GM19397 (cell line): ENCODE data around the gene LBP.
"Not testable (repeated sequence)": the region's sequence is repeated elsewhere in the genome, so short reads cannot be mapped to it uniquely, and the experiment has no call there.

Experiments used
- ATAC-seq: cut with Tn5 transposase; IDR thresholded peaks from one replicate; pipeline ENCODE4 v1.9.1; 2021; ENCODE audit warnings: mild to moderate bottlenecking, moderate library complexity; ENCODE audit not compliant: unreplicated experiment

Gene LBP

DNA sequence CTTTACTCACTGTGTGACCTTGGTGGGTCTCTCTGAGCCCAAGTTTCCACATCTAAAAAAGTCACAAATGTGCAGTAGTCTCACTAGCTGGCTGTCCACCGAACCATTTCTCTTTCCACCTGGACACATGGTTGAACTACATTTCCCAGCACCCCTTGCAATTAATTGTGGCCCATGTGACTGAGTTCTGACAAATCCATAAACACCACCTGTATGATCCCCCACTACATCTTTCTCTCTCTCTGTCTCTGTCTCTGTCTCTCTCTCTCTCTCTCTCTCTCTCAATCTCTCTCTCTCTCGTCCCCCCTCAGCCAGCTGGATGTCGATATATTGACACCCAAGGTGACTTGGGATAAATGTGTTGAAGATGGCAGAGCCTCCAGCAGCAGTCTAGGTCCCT is 46.1 kb downstream of the LBP start:
- ATAC-seq = no peak

GRCh38 chr20:38393259-38393658 is 47.0 kb downstream of the LBP start:
- no peak for ATAC-seq

GRCh38 chr20:38395165-38395564 is 48.9 kb downstream of the LBP start:
- no peak for ATAC-seq

DNA sequence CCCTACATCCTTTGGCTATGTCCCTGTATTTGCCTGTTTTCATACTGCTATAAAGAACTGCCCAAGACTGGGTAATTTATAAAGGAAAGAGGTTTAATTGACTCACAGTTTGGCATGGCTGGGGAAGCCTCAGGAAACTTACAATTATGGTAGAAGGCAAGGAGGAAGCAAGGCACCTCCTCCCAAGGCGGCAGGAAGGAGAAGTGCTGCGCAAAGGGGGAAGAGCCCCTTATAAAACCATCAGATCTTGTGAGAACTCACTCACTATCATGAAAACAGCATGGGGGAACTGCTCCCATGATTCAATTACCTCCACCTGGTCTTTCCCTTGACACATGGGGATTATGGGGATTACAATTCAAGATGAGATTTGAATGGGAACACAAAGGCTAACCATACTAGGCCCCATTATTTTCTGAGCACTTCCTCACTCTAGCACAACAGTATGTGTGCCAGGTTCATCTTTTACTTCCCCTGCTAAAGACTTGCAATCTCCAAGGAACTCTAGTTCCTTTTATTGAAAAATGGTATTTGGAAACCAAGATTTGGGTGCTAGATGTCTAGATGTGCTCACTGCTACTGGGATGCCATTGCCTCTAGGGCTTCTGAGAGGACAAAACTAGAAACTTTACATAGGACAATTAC is 49.6 kb downstream of the LBP start:
- ATAC-seq = not testable (repeated sequence)

- no peak for ATAC-seq
These were observed 55.8 kb downstream of the LBP start for GRCh38 chr20:38402089-38402488.

DNA sequence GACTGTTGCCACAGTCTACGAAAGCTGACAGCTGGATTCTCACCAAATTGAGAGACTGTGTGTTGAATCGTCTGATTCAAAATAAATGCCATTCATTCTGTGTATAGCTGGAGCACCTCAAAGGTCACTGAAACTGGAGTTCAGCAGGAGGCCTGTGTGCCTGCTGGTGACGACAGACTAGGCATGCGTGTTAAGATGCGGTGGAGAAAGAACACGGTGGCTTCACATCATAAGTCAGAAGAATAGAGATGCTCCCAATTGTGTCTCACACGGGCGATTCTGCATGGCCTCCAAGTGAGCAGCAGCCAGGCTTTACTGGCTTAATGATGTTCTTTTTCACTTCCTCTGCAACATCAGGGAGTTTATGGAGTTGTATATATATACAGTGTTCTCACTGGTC is 56.5 kb downstream of the LBP start:
- ATAC-seq = no peak

GRCh38 chr20:38404016-38404415 is 57.7 kb downstream of the LBP start:
- no peak for ATAC-seq

- no peak for ATAC-seq
These were observed 58.9 kb downstream of the LBP start for GRCh38 chr20:38405132-38405531.

DNA sequence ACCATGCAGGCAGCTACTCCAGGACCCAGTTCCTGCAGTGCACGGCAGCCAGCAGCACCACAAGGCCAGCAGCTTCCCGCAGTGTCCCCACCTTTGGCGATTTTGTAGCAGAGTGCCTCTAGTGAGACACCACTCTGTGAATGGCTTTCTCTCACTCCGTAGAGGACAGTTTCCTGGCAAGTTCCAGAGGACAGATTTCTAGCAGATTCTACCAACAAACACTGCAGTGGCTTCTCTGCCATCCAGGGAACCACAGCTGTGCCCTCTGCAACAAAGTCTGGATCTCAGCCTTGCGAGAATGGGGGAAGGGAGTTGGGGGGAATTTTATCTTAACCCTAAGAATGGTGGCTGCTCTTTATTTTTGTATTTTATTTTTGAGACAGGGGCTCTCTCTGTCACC is 60.2 kb downstream of the LBP start:
- no peak for ATAC-seq

DNA sequence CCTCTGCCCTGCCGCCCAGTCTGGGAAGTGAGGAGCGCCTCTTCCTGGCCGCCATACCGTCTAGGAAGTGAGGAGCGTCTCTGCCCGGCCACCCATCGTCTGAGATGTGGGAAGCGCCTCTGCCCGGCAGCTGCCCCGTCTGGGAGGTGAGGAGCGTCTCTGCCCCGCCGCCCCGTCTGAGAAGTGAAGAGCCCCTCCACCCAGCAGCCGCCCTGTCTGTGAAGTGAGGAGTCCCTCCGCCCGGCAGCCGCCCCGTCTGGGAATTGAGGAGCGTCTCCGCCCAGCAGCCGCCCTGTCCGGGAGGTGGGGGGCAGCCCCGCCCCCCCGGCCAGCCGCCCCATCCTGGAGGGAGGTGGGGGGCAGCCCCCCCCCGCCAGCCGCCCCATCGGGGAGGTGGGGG is 61.0 kb downstream of the LBP start:
- no peak for ATAC-seq

- ATAC-seq = not testable (repeated sequence)
These were observed 61.5 kb downstream of the LBP start for GRCh38 chr20:38407822-38408221.

GRCh38 chr20:38412877-38413577 is 66.7 kb downstream of the LBP start:
- no peak for ATAC-seq

DNA sequence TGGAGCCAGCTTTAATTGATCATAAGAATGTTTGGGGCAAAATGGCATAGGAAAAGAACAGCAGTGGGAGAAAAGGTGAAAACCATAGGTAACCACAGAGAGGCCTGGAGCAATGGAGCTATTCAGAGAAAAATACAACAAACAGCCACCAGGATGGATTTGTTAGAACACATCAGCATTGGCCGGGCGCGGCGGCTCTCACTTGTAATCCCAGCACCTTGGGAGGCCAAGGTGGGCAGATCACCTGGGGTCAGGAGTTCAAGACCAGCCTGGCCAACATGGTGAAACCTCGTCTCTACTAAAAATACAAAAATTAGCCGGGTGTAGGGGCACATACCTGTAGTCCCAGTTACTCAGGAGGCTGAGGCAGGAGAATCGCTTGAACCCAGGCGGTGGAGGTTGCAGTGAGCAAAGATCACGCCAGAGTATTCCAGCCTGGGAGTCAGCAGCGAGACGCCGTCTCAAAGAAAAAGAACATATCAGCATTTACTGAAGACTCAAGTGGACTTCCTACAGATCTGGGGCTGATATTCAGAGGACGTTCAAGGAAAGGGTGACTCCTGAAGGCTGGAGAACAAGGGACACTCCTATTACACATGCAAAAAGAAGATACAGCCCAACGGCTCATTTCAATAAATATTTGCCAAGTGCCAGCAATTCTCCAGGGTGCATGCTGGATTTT is 68.6 kb downstream of the LBP start:
- ATAC-seq = no peak

- ATAC-seq = no peak
These were observed 72.4 kb downstream of the LBP start for GRCh38 chr20:38418509-38419204.

GRCh38 chr20:38420388-38421085 is 74.3 kb downstream of the LBP start:
- ATAC-seq = no peak

GRCh38 chr20:38421915-38422314 is 75.6 kb downstream of the LBP start:
- no peak for ATAC-seq

DNA sequence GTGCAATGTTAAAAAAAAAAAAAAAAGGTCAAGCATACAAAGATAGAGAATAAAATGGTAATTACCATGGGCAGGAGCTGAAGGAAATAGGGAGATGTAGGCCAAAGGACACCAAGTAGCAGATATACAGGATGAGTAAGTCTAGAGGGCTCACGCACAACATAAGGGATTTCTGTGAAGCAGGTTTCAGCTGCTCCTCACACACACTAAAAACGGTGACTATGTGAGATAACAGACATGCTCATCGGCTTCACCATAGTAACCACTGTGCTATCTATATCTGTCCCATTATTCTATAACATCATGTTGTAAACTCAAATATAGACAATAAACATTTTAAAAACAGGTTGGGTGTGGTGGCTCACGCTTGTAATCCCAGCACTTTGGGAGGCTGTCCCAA is 77.3 kb downstream of the LBP start:
- ATAC-seq = no peak

- no peak for ATAC-seq
These were observed 78.1 kb downstream of the LBP start for GRCh38 chr20:38424401-38424800.

DNA sequence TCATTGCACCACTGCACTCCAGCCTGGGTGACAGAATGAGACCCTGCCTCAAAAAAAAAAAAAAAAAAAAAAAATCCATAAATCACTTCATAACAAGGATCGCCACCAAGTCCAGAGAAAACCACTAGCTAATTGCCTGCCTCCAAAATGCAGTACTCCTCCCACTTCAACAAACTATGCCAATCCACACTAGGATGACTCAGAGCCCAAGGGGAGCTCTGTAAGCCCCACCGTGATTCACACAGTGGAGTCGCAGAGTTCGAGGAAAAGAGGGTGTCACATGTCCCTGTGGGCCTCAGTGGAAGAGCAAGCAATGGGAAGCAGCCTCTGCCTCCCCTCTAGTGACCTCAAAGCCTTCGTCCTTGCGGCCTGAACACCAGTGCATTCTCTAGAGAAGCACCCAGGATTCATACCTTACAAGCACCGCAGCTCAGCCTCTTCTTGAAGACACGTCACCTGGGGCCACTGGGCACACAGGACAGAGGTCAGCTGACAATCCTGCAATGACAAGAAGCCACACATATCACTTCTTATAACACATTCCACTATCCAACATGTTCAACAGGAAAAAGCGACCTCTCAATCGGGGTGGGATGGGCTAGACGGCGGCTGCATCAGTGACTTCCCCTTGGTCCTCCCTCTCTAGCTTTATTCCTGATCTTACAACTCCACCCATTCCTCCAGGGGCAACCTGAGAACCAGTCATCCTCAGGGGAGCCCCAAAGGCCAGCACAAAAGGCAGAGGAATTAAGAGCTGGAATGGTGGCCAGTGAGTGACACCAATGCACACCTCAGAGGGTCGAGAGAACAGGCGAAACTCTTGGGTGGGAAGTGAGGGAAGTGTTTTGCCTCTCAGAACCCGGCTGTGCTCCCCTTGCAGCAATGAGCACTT is 80.0 kb downstream of the LBP start:
- no peak for ATAC-seq
